A673 (cell line): ENCODE data around the gene C2orf80.

Source experiments
- CTCF ChIP-seq: fragments of 300-800, 200-600 bp; sonication (generic); conservative IDR thresholded peaks from 2 replicates; pipeline ENCODE4 v1.5.1; 2017; ENCODE audit warnings: low read depth, mild to moderate bottlenecking, antibody characterized with exemption, low read length, moderate library complexity, mixed read lengths
- EZH2 ChIP-seq: fragments of 200-600 bp; sonication (generic); IDR thresholded peaks from 2 replicates; pipeline ENCODE4 v1.6.1; 2017; ENCODE audit warnings: borderline replicate concordance, low read depth, mild to moderate bottlenecking, mixed read lengths, antibody characterized with exemption, low read length; ENCODE audit not compliant: poor library complexity, severe bottlenecking

DNA sequence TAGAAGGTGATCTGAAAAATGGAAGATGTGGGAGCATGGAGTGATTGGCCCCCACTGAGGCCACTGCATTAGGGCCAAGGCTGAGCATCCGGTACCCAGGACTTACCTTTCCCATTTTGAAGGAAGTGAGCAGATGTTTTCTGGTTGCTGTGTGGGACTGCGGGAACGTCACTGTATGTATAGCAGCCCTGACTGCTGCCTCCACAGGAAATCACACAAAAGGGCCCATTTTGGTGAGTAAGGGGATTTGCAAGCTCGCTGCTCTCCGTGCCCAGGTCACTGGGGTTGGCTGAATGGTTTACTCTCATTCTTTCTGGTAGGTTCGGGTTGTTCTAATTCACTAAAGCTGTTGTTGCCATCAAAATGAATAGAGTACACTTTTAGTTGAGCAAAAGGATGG is 43.8 kb downstream of the C2orf80 start, which contains the start of gene CRYGB:
- no peak for TF ChIP-seq CTCF
- TF ChIP-seq EZH2, result no peak
